H1 (cell line): ENCODE results near the gene TEX2. TPM values are rescaled to one million over a fixed set of nuclear protein-coding genes. Genes with fewer than 3 reads are reported as not detected.

Source experiments
- CHD7 ChIP-seq: fragments of 300-600 bp; sonication (generic); IDR thresholded peaks from 2 replicates; pipeline ENCODE4 v1.7.1; 2012; ENCODE audit warnings: low read length, moderate library complexity, mild to moderate bottlenecking, inconsistent platforms; ENCODE audit not compliant: insufficient replicate concordance
- polyA plus RNA-seq, 7 experiments: library from polyadenylated mRNA; depleted of rRNA in 3 of 7; stranded (reverse) in 5 of 7; unstranded in 2 of 7; fragments of >200 nt in 5 of 7; fragments of 200-250 nt in 2 of 7; gene quantifications; 1 replicate in 5 of 7; 2 replicates in 1 of 7; 4 replicates in 1 of 7; pipeline versions ENCODE4 v1.2.1 to v1.2.3, GENCODE V29; 2011 to 2013; ENCODE audit warnings: missing spikeins in 2 of 7, mixed read lengths in 2 of 7
- total RNA-seq: library from RNA; stranded (reverse); fragmentation: NEBNext Ultra II Directional; extraction: Animal tissue kit (Norgen Biotek cat#: 25700); gene quantifications from 2 replicates; pipeline ENCODE4 v1.2.1, GENCODE V29; 2021

The TEX2 gene
- total and polyA plus RNA-seq, 2 of the 8 experiments (the other 6 are each of a cell fraction or from before 2014, with no cell fraction given): 6.1 to 15.6 TPM

- no peak for TF ChIP-seq CHD7
- TF ChIP-seq, all 59 proteins: peak for 0
Observed at GRCh38 chr17:64134216-64134970, 128.7 kb downstream of the TEX2 start (continued).
